Measurements from ENCODE around the gene AK9. TPM values are rescaled to one million over a fixed set of nuclear protein-coding genes. Genes with fewer than 3 reads are reported as not detected.

Gene AK9
- total and polyA plus RNA-seq, 10 of the 15 experiments (the other 5 are each of a cell fraction or from before 2014, with no cell fraction given) = 2.1 to 7.4 (median 4.2) TPM

- SMC1A ChIA-PET (ENCODE audit: uncharacterized antibody, unreplicated experiment) = interaction anchor here (0.6 to 2.2 kb wide), 5 partner anchors 13 to 656 kb away, joined by 3 to 13 read pairs (median 3); no protein-coding TSS in a partner anchor
- no TSS peak for BruUV-seq (replicated peaks)
- Histone ChIP-seq H3K36me3 (ENCODE audit: control insufficient read depth in 2 of 2, insufficient read depth in 2 of 2, low read length in 1 of 2) (no peaks in the 10 kb centered on the region), H2AFZ (ENCODE audit: control insufficient read depth, low read depth, low read length) (no peak overlapping the region), H4K20me1 (ENCODE audit: control insufficient read depth, insufficient read depth) (no peaks in the 10 kb centered on the region), H3K4me3 (no peak overlapping the region), H3K79me2 (ENCODE audit: control insufficient read depth, insufficient read depth, low read length) (no peaks in the 10 kb centered on the region), H3K9ac (ENCODE audit: control insufficient read depth, insufficient read depth, low read length) (no peak overlapping the region), H3K27ac (ENCODE audit: control insufficient read depth, insufficient read depth) (no peak overlapping the region), H3K27me3 (replicated peaks in 1 of 2; ENCODE audit: control insufficient read depth in 2 of 2, insufficient read depth in 2 of 2, low read length in 1 of 2) (no peaks in the 10 kb centered on the region), H3K4me1 (ENCODE audit: control insufficient read depth, insufficient read depth, low read length) (no peaks in the 10 kb centered on the region), H3K4me2 (ENCODE audit: control insufficient read depth, insufficient read depth) (no peak overlapping the region), H3K9me3 (replicated peaks; ENCODE audit: control insufficient read depth, insufficient read depth, low read length) (no peaks in the 10 kb centered on the region)
- 29% methylated on average over 7 of the region's 7 CpGs for WGBS (ENCODE audit: insufficient coverage, insufficient replicate concordance, low lambda C conversion rate, missing lambda C conversion rate)
- intact Hi-C loops (cut with micrococcal nuclease; ENCODE audit: unreplicated experiment) (loop anchor here (1.0 to 2.0 kb wide), 4 partner anchors 168 to 864 kb away; no protein-coding TSS in a partner anchor), in situ Hi-C loops (cut with MboI) (loop anchor here (5.0 to 10.0 kb wide), 3 partner anchors 168 to 865 kb away; partner anchors contain the start of genes AK9 and FIG4)
- RAD21 ChIA-PET (ENCODE audit: unreplicated experiment) = interaction anchor here (3.4 kb wide), 1 partner anchor 512 kb away, joined by 18 read pairs; no protein-coding TSS in a partner anchor
- POLR2A ChIA-PET = no interaction called here
- CTCF ChIA-PET = interaction anchor here (0.6 to 6.0 kb wide), 11 partner anchors 86 to 865 kb away, joined by 3 to 58 read pairs (median 3); partner anchors contain the start of gene SMPD2
- ATAC-seq = peak; percentile 97
- DNase-seq (ENCODE audit: low read depth, low spot score) = peak; percentile 28
- TF ChIP-seq KDM1A (IDR thresholded peaks at IDR 0.05; ENCODE audit: borderline replicate concordance) (no peak), SP1 (IDR thresholded peaks at IDR 0.05; ENCODE audit: low read depth, low read length) (no peak), CTCF (IDR thresholded peaks at IDR 0.05 in 2 of 3, conservative IDR thresholded peaks at IDR 0.05 in 1 of 3; ENCODE audit: control insufficient read depth in 2 of 3, extremely low read depth in 1 of 3, insufficient read depth in 1 of 3, low read depth in 3 of 3, low read length in 3 of 3) (peak; percentile 54 to 80 (median 67)), MAX (IDR thresholded peaks at IDR 0.05; ENCODE audit: low read depth, low read length) (no peak), YY1 (IDR thresholded peaks at IDR 0.05; ENCODE audit: low read depth, low read length) (no peak), NFYA (IDR thresholded peaks at IDR 0.05; ENCODE audit: borderline replicate concordance, low read depth, low read length) (no peak), NR2C1 (IDR thresholded peaks at IDR 0.05) (no peak), SREBF1 (IDR thresholded peaks at IDR 0.05; ENCODE audit: low read length) (no peak), SMC3 (IDR thresholded peaks at IDR 0.05; ENCODE audit: borderline replicate concordance, low read length) (peak; percentile 68; the same call in 1 of the 2 replicates), ATF3 (IDR thresholded peaks at IDR 0.05; ENCODE audit: borderline replicate concordance, extremely low read depth, low read depth, low read length) (no peak), SREBF2 (IDR thresholded peaks at IDR 0.05; ENCODE audit: low read length) (no peak), RAD21 (IDR thresholded peaks at IDR 0.05; ENCODE audit: insufficient read depth, low read depth, low read length) (peak; percentile 79)
- FAIRE-seq = peak; percentile 86
Measured at GRCh38 chr6:109526905-109527628, 163.9 kb downstream of the AK9 start.

Data from GM12878 (cell line).